DOHH2 (cell line): ENCODE data around the gene PITX1.

ENCODE experiments used
- CTCF ChIP-seq: fragments of 200-600 bp; sonication (generic); IDR thresholded peaks from one replicate; pipeline ENCODE4 v1.5.1; 2014; ENCODE audit warnings: antibody characterized with exemption, mild to moderate bottlenecking, low read depth, low read length; ENCODE audit not compliant: poor library complexity, severe bottlenecking
- EZH2phosphoT487 ChIP-seq: fragments of 200-600 bp; sonication (generic); IDR thresholded peaks from 2 replicates; pipeline ENCODE4 v1.6.1; 2017; ENCODE audit warnings: borderline replicate concordance, mild to moderate bottlenecking, antibody characterized with exemption, low read length, moderate library complexity, mixed read lengths

- TF ChIP-seq CTCF = no peak
- no peak for TF ChIP-seq EZH2phosphoT487
These were observed 7.1 kb upstream of the PITX1 start for GRCh38 chr5:135041145-135041587.
